ENCODE measurements around the gene ELP2. TPM values are rescaled to one million over a fixed set of nuclear protein-coding genes. Genes with fewer than 3 reads are reported as not detected.

The ELP2 gene
- total and polyA plus RNA-seq, 2 of the 8 experiments (the other 6 are each of a cell fraction or from before 2014, with no cell fraction given): 55.8 to 165 TPM

DNA sequence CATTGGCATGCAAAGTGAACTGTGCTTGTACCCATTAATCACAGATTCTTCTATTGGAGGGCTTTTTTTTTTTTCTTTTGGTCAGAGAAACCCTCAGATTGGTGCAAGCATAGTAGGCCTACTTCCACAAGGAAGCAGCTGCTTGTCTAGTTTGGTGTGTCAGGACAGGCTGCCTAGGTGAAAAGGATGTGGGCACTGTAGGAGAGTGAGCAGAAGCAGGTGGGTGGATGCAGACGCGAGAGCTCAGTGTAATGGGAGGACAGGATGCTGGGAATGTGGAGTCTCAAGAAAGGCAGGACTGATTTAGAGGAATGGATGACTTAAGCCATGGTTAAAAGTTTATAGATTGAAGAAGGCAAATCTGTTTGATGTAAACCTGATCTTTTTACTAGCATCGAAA is 3.1 kb downstream of the ELP2 start:
- Histone ChIP-seq H3K79me2 (ENCODE audit: control insufficient read depth in 1 of 2, insufficient read depth in 2 of 2, low read length in 2 of 2) (peaks cover 34 to 73% of the 10 kb centered on the region in 2 experiments), H3K27me3 (replicated peaks in 1 of 4; ENCODE audit: control insufficient read depth in 3 of 4, extremely low read depth in 1 of 4, insufficient read depth in 3 of 4, low read length in 3 of 4) (0 out of 7 replicates have a peak, but pooled peaks cover 0 to 2% (median 0%) of the 10 kb centered on the region in 4 experiments), H2BK120ac (replicated peaks; ENCODE audit: low read depth, low read length) (no peak overlapping the region), H3K23ac (ENCODE audit: insufficient read length) (no peak overlapping the region), H4K91ac (replicated peaks; ENCODE audit: insufficient read length, low read length) (no peak overlapping the region), H3K79me1 (ENCODE audit: low read depth, low read length) (peaks cover 10% of the 10 kb centered on the region), H2BK15ac (ENCODE audit: low read length) (no peak overlapping the region), H3K23me2 (ENCODE audit: low read depth, low read length) (peaks cover 12% of the 10 kb centered on the region), H3K18ac (ENCODE audit: extremely low read depth, low read length) (no peak overlapping the region), H2BK20ac (ENCODE audit: low read length) (no peak overlapping the region), H3K9ac (replicated peaks in 1 of 4; ENCODE audit: extremely low read depth in 1 of 4, low read depth in 3 of 4, low read length in 3 of 4) (no peak overlapping the region), H4K8ac (ENCODE audit: extremely low read depth, insufficient read depth, low read length) (no peak overlapping the region), H3K4ac (replicated peaks; ENCODE audit: insufficient read length, low read depth, low read length) (no peak overlapping the region), H3K4me3 (ENCODE audit: extremely low read depth in 1 of 4, insufficient read depth in 2 of 4, low read depth in 3 of 4, low read length in 4 of 4) (no peak overlapping the region), H3K56ac (replicated peaks; ENCODE audit: insufficient read length, low read depth, low read length) (no peak overlapping the region), H3K4me1 (replicated peaks in 1 of 4; ENCODE audit: control insufficient read depth in 3 of 4, insufficient read depth in 4 of 4, low read length in 3 of 4) (peaks cover 0 to 5% (median 3%) of the 10 kb centered on the region in 4 experiments; a peak in 3 of 7 replicates), H3K14ac (ENCODE audit: insufficient read length) (no peak overlapping the region), H4K5ac (ENCODE audit: insufficient read length, low read depth, low read length) (no peak overlapping the region), H3K9me3 (ENCODE audit: insufficient read depth in 2 of 2, low read depth in 1 of 2, low read length in 1 of 2) (no peaks in the 10 kb centered on the region), H4K20me1 (replicated peaks in 1 of 2; ENCODE audit: control insufficient read depth in 1 of 2, insufficient read depth in 2 of 2, low read length in 2 of 2) (peaks cover 16 to 23% of the 10 kb centered on the region in 2 experiments), H2BK12ac (ENCODE audit: low read depth, low read length) (no peak overlapping the region), H3K4me2 (ENCODE audit: insufficient read depth in 1 of 2, low read depth in 2 of 2, low read length in 2 of 2) (peak overlapping the region; percentile 39 to 100; a peak in 2 of 4 replicates), H3K27ac (ENCODE audit: low read depth, low read length) (no peak overlapping the region), H3K36me3 (ENCODE audit: control insufficient read depth in 2 of 4, insufficient read depth in 4 of 4, low read length in 3 of 4) (peaks cover 0 to 34% (median 4%) of the 10 kb centered on the region in 4 experiments; a peak in 5 of 8 replicates), H2BK5ac (ENCODE audit: low read depth, low read length) (peak overlapping the region; percentile 71; the same call in 1 of the 2 replicates), H2AK5ac (ENCODE audit: low read depth, low read length) (no peak overlapping the region), H2AFZ (ENCODE audit: low read length) (no peak overlapping the region)
- WGBS, 2 experiments (ENCODE audit: extremely low coverage in 1 of 2, insufficient coverage in 1 of 2, insufficient read length in 1 of 2, insufficient replicate concordance in 2 of 2, low coverage in 1 of 2, low lambda C conversion rate in 2 of 2, missing lambda C conversion rate in 1 of 2): 73% methylated on average over 3 of the region's 3 CpGs; no CpG with 5 or more reads in 1 of the 2 experiments
- ChIA-PET POLR2A (ENCODE audit: partially characterized antibody) (interaction anchor here (0.5 kb wide), 1 partner anchor 17 kb away, joined by 3 read pairs; no protein-coding TSS in a partner anchor), CTCF (ENCODE audit: partially characterized antibody) (interaction anchor here (0.9 kb wide), 1 partner anchor 151 kb away, joined by 3 read pairs; no protein-coding TSS in a partner anchor)
- DNase-seq (ENCODE audit: low read depth in 1 of 2, low spot score in 2 of 2): no peak
- FAIRE-seq: no peak
- TF ChIP-seq POLR2AphosphoS5 (IDR thresholded peaks at IDR 0.05; ENCODE audit: low read depth, low read length) (no peak), SP4 (IDR thresholded peaks at IDR 0.05; ENCODE audit: low read length) (no peak), YY1 (IDR thresholded peaks at IDR 0.05; ENCODE audit: low read depth, low read length) (no peak), HDAC2 (IDR thresholded peaks at IDR 0.05; ENCODE audit: borderline replicate concordance in 1 of 2, low read depth in 2 of 2, low read length in 2 of 2) (no peak), EZH2 (IDR thresholded peaks at IDR 0.05; ENCODE audit: low read depth, low read length, severe bottlenecking) (no peak), EP300 (IDR thresholded peaks at IDR 0.05; ENCODE audit: borderline replicate concordance in 1 of 2, low read depth in 2 of 2, low read length in 2 of 2) (no peak), GABPA (IDR thresholded peaks at IDR 0.05; ENCODE audit: borderline replicate concordance, insufficient read depth, low read length) (no peak)
- TF ChIP-seq, protein P1, sequence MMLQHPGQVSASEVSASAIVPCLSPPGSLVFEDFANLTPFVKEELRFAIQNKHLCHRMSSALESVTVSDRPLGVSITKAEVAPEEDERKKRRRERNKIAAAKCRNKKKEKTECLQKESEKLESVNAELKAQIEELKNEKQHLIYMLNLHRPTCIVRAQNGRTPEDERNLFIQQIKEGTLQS (IDR thresholded peaks at IDR 0.05; ENCODE audit: insufficient read depth, low read depth, low read length): no peak
- TF ChIP-seq, protein P2, sequence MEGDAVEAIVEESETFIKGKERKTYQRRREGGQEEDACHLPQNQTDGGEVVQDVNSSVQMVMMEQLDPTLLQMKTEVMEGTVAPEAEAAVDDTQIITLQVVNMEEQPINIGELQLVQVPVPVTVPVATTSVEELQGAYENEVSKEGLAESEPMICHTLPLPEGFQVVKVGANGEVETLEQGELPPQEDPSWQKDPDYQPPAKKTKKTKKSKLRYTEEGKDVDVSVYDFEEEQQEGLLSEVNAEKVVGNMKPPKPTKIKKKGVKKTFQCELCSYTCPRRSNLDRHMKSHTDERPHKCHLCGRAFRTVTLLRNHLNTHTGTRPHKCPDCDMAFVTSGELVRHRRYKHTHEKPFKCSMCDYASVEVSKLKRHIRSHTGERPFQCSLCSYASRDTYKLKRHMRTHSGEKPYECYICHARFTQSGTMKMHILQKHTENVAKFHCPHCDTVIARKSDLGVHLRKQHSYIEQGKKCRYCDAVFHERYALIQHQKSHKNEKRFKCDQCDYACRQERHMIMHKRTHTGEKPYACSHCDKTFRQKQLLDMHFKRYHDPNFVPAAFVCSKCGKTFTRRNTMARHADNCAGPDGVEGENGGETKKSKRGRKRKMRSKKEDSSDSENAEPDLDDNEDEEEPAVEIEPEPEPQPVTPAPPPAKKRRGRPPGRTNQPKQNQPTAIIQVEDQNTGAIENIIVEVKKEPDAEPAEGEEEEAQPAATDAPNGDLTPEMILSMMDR (IDR thresholded peaks at IDR 0.05; ENCODE audit: control extremely low read depth in 1 of 3, insufficient read depth in 1 of 3, low read depth in 1 of 3, low read length in 3 of 3): no peak
